Measurements from ENCODE around the gene SLC7A1. TPM values are rescaled to one million over a fixed set of nuclear protein-coding genes. Genes with fewer than 3 reads are reported as not detected.
A peak's percentile ranks its signal among the peaks of the same experiment; 100 is the strongest.

SLC7A1 gene
- total RNA-seq, 1 donor from 2014 or later: 85.0 TPM

DNA sequence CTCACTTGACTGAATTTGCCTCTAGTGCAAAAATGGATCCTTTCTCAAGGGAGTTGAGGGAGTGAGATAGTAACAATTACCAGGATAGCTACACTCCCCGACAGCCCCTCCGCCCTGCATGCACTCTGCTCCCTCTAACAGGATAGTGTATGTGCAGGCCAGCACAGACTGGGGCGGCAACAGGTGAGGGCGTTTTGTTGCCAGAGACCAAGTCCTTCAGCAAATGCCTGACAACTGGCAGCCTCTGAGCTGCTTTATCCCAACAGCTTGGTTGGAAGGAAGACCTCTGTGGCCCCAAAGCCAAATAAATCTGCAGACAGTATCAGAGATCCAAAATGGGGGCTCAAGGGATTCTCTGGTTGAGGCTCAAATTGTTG, 86.6 kb downstream of the SLC7A1 start:
- Mint-ChIP-seq H3K9me3 (no peaks in the 10 kb centered on the region), H3K36me3 (ENCODE audit: low read depth) (peaks cover 47% of the 10 kb centered on the region), H3K4me1 (peaks cover 5% of the 10 kb centered on the region), H3K27me3 (peaks cover 14% of the 10 kb centered on the region), H3K4me3 (no peak overlapping the region), H3K27ac (no peak overlapping the region)
- intact Hi-C loops (cut with micrococcal nuclease): loop anchor here (1.0 to 2.0 kb wide), 5 partner anchors 14 to 606 kb away; no protein-coding TSS in a partner anchor
- ATAC-seq (ENCODE audit: low read depth) (no peak), DNase-seq (peak; percentile 4)
- no peak for TF ChIP-seq CTCF (IDR thresholded peaks at IDR 0.05)
- CTCF ChIA-PET: interaction anchor here (1.1 to 4.0 kb wide), 18 partner anchors 9 to 607 kb away, joined by 3 to 35 read pairs (median 4); no protein-coding TSS in a partner anchor
- POLR2A ChIA-PET: no interaction called here

DNA sequence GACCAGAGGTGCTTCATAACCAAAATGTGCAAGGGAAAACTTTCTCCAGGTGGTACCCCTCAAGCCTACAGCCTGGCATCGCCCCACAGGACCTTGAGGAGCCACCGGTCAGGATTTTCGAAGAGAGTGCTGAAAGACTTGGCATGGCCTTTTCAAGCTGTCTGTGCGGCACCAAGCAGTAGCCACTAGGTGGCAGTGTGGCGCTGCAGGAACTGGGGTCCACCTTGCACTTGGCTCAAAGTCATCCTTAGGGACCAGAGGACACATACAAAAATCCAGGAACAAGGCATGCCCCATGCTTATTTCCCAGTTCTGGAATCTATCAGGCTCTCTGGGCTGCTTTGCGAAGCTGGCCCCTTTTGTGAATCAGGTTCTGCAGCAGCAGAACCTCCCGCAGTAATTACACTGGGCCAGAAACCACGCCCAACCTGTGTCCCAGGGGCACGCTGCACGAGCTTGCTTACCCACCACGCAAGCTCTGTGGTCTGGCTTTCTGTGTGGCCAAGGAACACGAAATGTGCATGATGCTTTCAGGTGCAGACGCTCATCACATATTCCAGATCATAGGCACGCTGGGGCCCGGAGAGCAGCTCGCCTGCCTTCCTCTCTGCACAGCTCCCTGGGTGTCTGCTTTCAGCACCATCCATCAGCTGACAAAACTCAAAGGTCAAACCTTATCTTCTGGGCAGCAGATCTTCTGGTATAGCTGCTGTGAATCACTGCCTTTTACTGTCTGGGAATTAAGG, 87.2 kb downstream of the SLC7A1 start:
- H3K27me3 Mint-ChIP-seq: peaks cover 17% of the 10 kb centered on the region
- POLR2A ChIA-PET: interaction anchor here (0.6 kb wide), 1 partner anchor 88 kb away, joined by 3 read pairs; the partner anchor contains the start of gene SLC7A1
- CTCF ChIA-PET: interaction anchor here (0.6 to 4.0 kb wide), 24 partner anchors 9 to 607 kb away, joined by 3 to 35 read pairs (median 4); partner anchors contain the start of gene SLC7A1
- peaks cover 41% of the 10 kb centered on the region for H3K36me3 Mint-ChIP-seq (ENCODE audit: low read depth)
- H3K4me3 Mint-ChIP-seq: no peak overlapping the region
- H3K4me1 Mint-ChIP-seq: peaks cover 5% of the 10 kb centered on the region
- ATAC-seq (ENCODE audit: low read depth): peak; percentile 85
- no peaks in the 10 kb centered on the region for H3K9me3 Mint-ChIP-seq
- DNase-seq: peak; percentile 62
- intact Hi-C loops (cut with micrococcal nuclease): loop anchor here (1.0 to 2.0 kb wide), 5 partner anchors 14 to 607 kb away; no protein-coding TSS in a partner anchor
- peak; percentile 73 for TF ChIP-seq CTCF (IDR thresholded peaks at IDR 0.05)
- H3K27ac Mint-ChIP-seq: peak overlapping the region; percentile 46

GRCh38 chr13:29507356-29507755, 88.1 kb downstream of the SLC7A1 start:
- ChIA-PET POLR2A (no interaction called here), CTCF (interaction anchor here (1.1 to 4.0 kb wide), 7 partner anchors 8 to 608 kb away, joined by 3 to 35 read pairs (median 18); partner anchors contain the start of gene SLC7A1)
- ATAC-seq (ENCODE audit: low read depth): no peak
- peak; percentile 11 for DNase-seq
- intact Hi-C loops (cut with micrococcal nuclease): no loop called here
- peaks cover 5% of the 10 kb centered on the region for H3K4me1 Mint-ChIP-seq
- peaks cover 32% of the 10 kb centered on the region for H3K36me3 Mint-ChIP-seq (ENCODE audit: low read depth)
- no peaks in the 10 kb centered on the region for H3K9me3 Mint-ChIP-seq
- no peak overlapping the region for H3K27ac Mint-ChIP-seq
- no peak overlapping the region for H3K4me3 Mint-ChIP-seq
- H3K27me3 Mint-ChIP-seq: peaks cover 22% of the 10 kb centered on the region
- TF ChIP-seq CTCF (IDR thresholded peaks at IDR 0.05): no peak

DNA sequence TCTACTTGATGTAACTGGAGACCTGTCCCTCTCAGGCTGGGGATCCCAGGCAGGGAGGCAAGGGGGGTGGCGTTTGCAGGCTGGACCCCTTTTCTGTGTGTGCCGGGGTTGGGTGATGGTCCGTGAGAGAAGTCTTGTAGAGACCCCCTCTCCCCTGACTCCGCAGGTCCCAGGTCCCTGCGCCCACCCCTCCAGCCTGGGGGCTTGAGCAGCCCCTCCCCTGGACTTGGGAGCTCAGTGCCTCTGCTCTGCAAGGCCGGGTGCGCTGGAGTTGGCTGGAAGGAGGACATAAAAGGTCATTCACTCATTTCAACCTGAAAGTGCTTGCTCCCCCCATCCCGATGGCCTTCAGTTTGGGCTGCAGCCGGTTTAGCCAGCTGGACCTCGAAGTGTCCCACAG, 89.5 kb downstream of the SLC7A1 start:
- intact Hi-C loops (cut with micrococcal nuclease): no loop called here
- DNase-seq (no peak), ATAC-seq (ENCODE audit: low read depth) (no peak)
- H3K4me3 Mint-ChIP-seq: no peak overlapping the region
- peaks cover 5% of the 10 kb centered on the region for H3K4me1 Mint-ChIP-seq
- no peak for TF ChIP-seq CTCF (IDR thresholded peaks at IDR 0.05)
- no peaks in the 10 kb centered on the region for H3K9me3 Mint-ChIP-seq
- ChIA-PET CTCF (interaction anchor here (1.5 to 4.0 kb wide), 2 partner anchors 418 to 607 kb away, joined by 5 to 24 read pairs; no protein-coding TSS in a partner anchor), POLR2A (no interaction called here)
- peaks cover 18% of the 10 kb centered on the region for H3K36me3 Mint-ChIP-seq (ENCODE audit: low read depth)
- peaks cover 22% of the 10 kb centered on the region for H3K27me3 Mint-ChIP-seq
- H3K27ac Mint-ChIP-seq: no peak overlapping the region

GRCh38 chr13:29505511-29505910, 90.0 kb downstream of the SLC7A1 start:
- Mint-ChIP-seq H3K27ac (no peak overlapping the region), H3K4me3 (no peak overlapping the region)

More at GRCh38 chr13:29505511-29505910, 90.0 kb downstream of the SLC7A1 start:
- Mint-ChIP-seq H3K27me3 (peaks cover 22% of the 10 kb centered on the region), H3K9me3 (no peaks in the 10 kb centered on the region), H3K36me3 (ENCODE audit: low read depth) (peaks cover 14% of the 10 kb centered on the region), H3K4me1 (peaks cover 5% of the 10 kb centered on the region)
- ChIA-PET POLR2A (no interaction called here), CTCF (interaction anchor here (1.5 kb wide), 1 partner anchor 607 kb away, joined by 5 read pairs; no protein-coding TSS in a partner anchor)
- TF ChIP-seq CTCF (IDR thresholded peaks at IDR 0.05): no peak
- DNase-seq (no peak), ATAC-seq (ENCODE audit: low read depth) (no peak)
- intact Hi-C loops (cut with micrococcal nuclease): no loop called here

Data from activated B cell treated with CpG ODN at 0.5 μM for 24 hours (primary cell).